Activated T-helper 1 cell treated with Interleukin-2 at 50 U/mL for 16 hours (primary cell): Measurements from ENCODE around the gene SPATA13.

Experiments
- DNase-seq: peaks from one replicate; pipeline ENCODE4 v3.0.0-alpha.2; 2020; ENCODE audit warnings: low read depth

The SPATA13 gene

DNA sequence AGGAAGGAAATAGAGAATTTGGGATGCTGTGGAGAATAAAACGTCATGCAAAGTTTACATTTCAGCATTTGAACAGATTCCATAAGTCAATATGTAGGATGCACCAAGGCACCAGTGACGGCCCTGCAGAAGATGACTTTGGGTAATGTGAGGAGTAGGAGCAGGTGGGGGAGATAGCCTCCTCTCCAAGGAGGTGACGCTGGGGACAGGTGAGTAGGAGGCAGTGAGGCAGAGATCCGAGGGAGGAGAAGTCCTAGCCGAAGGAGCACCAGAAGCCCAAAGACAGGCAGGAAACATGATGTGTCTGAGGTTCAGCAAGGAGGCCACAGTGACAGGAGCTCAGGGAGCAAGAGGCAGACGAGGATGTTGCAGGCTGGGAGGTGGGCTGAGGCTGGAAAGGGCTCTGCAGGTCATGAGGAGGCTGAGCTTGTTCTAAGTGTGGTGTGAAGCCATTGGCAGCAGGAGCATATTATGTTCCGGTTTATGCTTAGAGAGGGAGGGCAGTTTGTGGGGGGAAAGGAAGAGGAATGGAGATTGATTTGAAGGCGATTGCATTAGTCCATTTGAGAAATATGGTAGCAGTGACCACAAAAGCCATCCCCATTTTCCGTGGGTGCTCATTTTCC is 93.1 kb downstream of the SPATA13 start:
- no peak for DNase-seq

DNA sequence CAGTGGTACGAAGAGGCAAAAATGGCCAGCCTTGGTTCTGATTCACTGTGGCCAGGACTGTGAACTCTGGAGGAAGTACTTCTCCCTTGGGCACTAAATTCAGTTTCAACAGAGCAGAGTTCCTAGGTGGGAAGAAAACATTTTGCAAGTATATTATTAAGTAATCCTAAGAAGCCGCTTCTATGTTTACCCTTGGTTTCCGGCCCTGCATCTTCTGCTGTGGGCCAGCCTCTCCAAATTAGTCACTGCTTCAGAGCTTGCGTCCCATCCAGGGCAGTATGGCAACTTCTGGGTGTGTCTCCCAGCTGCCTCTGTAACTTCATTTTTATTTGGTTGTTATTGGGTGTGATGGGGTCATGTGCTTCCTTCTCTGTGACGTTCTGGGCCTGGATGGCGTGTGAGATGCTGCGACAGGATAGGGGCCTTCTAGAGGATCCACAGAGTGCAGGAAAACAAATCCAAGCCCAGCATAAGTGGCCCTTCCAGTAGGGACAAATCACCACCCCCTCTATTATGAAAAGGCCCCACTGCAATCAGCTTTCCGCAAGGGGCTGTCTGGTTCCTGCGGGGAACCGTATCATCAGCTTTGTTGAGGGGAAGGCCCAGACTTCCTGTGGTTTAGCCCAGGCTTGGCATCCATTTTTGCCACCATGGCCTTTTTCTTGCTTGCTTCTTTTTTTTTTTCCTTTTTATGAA is 93.8 kb downstream of the SPATA13 start:
- peak; percentile 58 for DNase-seq

DNA sequence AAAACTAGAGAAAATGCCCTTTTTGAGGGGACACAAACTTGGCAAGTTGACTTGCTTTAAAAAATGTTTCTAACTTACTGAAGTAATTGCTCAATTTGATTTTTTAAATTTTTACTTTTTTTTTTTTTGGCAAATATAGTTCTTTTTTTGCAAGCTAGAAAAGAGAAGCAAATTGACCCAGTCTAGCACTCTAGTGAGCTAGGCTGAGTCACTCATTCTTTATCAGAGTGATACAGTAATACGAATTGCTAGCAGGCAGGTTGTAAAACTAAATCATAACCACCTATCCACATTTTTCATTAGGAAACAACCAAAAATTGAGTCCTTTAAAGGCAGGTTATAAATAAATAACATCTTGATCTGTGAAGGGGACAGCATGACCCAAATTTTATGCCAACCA is 97.0 kb downstream of the SPATA13 start:
- DNase-seq: no peak

DNA sequence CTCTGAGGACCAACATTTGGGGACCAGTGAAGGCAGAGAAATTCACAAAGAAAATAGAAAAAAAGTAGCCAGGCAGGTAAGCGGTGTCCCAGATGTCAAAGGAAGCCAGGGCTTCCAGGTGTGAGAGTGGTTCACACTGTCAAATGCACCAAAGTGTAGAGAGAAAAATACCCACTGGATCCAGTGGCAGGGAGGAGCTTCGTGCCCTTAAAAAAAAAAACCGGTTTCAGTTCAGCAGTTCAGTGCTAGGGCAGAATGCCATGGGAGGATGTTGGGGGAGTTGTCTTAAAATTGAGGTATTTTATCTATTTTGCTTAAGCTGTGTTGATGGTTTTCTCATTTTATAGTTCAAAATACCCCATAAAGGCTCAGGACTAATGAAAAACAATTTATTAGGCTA is 101.0 kb downstream of the SPATA13 start:
- no peak for DNase-seq

DNA sequence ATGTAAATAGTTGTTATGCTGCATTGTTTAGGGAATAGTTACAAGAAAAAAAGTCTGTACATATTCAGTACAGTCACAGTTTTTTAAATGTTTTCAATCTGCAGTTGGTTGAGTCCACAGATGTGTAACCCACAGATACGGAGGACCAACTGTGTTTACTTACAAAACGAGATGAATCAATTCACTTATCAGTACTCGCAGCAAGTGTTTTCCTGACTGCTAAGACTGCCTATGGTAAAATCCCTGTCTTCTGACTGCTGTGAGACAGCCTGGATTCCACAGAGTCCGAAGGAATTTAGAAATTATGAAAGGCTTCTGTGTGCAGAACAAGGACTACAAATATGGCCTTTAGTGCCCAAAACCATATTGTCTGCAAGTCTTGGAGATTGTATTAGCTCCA is 103.1 kb downstream of the SPATA13 start:
- DNase-seq: no peak

DNA sequence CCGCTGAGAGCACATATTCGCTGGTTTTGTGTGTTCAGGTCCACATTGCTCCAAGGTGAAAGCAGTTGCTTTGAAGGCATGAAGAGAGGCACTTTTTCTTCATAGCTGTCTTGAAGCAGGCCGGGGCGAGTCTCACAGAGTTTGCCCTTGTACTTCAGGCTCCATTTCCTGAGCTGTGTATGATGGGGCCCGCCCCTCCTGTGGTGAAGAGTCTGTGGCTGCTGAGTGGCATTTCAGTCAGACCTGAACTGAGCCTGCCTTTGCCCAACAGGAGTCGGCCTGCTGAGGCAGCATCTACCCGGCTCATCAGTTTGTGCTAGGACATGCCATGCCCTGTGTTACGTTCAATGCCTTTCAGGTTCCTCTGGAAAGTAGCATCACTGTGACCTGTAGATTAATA is 104.5 kb downstream of the SPATA13 start:
- peak; percentile 71 for DNase-seq

DNA sequence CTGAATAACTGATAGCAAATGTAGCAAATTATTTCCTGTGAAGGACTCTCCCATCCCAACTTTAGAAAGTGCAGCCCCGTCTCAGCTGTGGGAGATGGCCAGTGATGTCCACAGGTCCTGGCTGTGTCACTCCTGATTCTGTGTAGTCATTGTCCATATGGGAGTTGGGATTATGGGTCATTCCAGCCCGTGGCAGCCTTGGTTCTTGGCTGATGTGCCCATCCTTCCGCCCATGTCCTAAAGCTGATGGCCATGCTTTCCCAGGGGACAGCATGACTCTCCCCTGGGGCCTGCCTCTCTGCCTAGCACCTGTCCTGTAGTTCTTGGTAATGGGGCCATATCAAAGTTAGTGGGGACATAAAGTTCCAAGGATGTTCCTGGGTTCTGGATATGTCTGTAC is 104.9 kb downstream of the SPATA13 start:
- no peak for DNase-seq

DNA sequence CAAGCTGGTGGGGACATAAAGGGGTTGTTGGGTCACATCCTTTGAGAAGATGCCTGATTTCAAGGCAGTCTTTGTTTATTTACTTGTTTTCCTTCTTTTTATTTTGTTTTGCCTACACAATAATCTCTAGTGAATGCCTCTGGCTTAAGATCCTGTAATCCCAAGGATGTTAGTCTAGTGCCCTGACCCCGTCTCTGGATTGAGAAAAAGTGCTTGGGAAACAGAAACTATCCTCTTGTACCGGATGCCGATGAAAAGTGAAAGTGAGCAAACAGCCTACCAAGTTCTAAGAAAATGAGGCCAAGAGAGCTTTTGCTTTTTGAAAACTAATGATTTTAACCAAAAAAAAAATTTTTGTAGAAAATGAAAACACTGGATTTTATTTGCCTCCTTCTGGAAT is 106.8 kb downstream of the SPATA13 start:
- no peak for DNase-seq

DNA sequence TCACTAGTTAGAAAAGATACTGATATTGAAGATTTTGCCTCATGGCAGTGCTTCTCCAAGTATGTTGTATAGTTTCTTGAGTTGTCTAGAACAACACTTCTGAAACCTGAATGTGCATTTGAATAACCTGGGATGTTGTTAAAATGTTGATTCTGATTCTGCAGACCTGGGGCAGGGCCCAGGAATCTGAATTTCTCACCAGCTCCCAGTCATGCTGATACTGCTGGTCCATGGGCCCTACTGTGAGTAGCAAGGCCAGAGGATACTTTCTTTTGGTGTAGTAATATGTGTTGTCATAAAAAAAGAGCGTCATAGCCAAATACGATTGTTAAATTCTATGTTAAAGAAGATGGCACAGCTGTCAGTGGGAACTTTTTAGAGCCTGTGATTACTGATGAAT is 107.3 kb downstream of the SPATA13 start:
- DNase-seq: no peak

DNA sequence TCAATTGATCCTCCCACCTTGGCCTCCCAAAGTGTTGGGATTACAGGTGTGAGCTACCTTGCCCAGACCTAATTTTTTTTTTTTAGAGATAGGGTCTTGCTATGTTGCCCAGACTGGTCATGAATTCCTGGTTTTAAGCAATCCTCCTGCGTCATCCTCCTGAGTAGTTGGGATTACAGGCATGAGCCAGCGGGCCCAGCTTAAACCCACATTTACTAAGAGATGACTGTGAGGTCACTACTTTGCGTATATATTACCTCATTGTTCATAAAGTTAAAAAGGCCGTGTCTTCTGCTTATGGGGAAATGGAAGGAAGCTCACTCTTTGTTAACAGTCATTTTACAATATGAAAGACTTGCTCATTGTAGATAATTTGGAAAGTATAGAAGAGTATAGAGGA is 109.3 kb downstream of the SPATA13 start:
- DNase-seq: no peak

DNA sequence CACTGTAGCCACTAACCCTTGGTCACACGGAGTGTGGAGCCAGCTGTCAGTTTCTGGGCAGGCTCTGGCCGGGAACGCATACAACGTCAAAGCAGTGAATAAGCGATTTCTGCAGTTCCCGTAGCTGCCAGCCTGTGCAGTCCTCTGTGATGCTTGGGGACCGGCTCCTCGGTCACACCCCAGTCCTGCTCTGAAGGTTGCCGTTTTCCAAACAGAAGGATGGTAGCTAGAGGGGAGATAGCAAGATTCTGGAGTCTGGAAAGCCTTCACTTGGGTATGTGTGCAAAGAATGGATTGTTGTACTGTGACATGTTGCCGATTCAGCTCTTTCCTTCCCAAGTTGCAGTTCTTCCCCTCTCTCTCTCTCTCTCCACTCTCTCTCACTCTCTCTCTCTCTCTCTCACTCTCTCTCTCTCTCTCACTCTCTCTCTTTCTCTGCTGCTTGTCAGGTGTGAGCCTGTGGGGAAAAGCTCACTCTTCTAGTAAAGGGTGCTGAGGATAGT is 110.2 kb downstream of the SPATA13 start:
- DNase-seq: no peak

DNA sequence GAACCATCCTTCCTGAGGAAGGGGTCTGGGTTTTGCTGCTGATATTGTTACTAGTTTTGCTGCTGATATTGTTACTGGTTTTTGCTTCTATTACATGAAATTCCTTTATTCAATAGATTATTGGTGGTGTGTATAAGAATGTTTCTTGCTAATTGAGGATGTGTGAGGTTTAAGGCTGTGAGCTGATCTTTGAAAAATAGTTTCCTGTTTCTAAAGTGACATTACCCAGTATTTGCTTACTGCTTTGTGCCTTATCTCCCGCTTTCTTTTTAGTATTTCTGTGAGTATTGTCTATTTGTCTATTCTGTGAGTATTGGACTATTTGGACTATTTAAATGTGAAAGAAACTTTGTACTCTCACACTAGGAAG is 110.7 kb downstream of the SPATA13 start:
- DNase-seq: no peak

DNA sequence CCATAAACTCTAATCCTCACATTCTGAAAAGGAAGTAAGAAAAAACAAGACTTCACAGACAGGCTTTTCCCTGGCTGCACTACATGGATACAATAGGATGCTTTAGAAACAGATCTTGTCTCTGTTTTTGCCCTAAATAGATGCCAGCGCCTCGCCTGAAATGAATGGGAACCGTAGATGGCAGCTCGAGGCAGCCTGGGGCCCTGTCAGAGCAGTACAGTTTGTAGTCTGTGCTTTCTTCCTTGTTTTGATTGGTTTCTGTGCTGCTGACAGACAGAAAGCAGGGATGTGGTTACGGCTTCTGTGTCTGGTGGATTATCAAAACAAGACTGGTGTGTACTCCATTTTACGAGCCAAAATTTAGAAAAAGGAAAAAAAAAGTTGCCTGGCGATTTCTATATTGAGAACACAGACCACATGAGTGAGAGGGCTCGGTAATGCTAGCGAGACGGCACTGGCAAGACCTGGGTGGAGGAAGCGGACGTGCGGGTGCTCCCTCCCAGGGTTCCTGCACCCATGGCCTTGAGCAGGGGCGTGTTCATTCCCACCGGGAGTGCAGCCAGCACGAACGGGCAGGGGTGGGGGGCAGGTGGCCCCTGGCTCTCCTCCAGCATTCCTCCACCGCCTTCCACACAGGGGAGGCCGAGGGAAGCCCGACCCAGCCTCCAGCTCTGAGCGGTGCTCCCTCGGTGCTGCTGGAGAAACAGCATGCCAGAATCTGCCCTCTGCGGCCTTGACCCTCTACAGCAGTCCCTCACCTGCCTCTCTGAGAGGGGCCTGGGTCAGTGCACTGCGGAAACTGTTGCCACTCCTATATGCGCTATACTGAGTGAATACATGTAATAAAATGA is 111.3 kb downstream of the SPATA13 start:
- peak; percentile 50 for DNase-seq

DNA sequence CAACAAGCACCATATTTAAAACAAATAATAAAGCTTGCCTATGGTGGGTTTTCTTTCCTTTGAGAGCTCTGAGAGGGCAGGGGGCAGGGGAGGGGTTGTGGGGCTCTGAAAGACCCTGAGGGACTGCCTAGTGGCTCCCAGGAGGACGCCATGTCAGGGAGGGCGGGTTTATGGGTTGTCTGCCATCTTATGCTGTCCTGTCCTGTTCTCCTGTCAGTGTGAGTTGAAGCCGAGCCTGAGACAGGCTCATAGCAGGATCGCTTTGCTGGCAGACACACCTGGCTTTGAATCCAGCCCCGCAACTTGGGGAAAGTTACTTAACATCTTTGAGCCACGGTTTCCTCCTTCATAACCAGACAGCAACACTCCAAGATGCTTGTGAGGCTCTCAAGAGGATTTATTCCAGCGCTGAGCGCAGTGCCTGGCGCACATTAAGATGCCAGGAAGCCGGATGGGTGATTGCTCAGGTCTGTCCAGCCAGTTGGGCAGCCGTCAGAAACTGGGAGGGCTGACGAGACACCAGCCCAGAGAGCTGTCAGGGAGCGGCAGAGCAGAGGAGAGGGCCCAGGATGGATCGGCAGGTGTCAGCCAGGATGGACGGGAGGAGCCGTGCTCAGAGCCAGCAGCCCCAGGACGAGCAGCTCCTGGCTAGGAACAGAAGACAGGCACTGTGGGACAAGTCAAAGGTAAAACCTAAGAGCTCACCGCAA is 112.1 kb downstream of the SPATA13 start:
- no peak for DNase-seq

DNA sequence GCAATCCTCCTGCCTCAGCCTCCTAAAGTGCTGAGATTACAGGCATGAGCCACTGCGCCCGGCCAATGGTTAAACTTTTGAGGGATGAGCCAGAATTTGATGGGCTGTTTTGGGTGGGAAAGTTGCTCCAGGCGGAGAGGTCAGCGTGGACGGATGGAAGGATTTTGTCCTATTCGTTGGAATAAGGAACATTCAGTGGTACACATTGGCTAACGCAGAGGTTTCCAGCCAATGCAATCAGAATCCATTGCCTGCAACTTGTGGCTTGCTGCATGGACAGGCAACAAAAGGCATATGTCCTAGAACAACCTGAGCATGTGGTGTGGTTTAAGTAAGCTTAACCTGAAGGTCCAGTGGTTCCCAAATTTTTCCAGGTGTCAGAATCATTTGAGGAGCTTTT is 113.4 kb downstream of the SPATA13 start:
- DNase-seq: no peak

DNA sequence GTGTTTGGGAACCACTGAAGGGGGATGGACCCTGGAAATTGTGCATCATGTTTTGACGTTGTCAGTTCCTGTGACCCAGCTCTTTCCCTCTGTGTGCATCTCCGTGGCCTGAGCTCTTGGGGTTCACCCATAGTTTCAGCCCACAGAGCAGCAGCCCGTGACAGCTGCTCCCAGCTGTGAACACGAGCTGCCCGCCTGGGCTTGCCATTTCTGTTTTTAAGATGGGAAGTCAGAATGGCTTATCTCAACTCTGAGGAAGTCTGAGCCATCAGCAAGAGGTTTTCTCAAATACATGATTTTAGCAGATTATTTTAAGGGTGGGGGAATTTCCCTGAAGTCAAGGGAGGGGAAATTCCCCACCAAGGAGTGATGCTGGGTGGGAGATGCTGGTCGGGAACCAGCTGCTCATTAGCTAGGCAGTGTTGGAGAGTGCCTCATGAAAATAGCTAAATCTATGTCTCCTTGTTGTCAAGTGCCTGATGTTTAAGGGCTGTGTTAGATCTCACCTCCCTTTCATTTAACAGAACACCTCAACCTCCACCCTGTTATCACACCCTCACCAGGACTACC is 114.0 kb downstream of the SPATA13 start:
- no peak for DNase-seq

DNA sequence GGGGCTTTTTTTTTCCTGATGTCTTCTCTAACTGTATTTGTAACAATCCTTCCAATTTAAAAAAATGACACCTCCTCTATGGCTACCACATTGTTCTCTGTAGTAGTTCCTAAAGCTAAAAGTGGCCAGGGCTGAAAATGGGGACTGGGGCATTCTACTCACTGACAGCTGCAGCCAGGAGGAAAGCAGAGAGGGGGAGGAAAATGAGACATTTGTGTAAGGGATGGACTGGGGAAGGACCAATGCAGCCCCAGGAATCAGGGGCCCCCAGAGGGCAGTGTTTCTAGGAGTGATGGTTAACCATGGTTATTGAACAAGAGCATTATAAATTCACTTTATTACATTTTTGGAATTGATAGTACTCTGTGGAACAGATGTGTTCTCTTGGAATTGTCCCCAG is 114.5 kb downstream of the SPATA13 start:
- DNase-seq: no peak

DNA sequence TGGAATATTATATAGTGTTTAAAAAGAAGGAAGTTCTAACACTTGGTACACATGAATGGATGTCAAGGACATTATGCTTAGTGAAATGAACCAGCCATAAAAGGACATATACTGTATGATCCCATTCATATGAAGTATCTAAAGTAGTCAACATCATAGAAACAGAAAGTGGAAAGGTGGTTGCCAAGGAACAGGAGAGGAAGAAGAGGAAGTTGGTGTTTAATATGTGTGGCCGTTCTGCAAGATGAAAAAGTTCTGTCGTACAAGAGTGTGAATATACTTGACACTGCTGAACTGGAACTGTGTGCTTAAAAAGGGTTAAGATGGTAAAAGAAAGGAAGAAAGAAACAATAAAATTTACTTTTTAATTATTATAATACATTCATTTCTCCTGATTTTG is 115.8 kb downstream of the SPATA13 start:
- no peak for DNase-seq

DNA sequence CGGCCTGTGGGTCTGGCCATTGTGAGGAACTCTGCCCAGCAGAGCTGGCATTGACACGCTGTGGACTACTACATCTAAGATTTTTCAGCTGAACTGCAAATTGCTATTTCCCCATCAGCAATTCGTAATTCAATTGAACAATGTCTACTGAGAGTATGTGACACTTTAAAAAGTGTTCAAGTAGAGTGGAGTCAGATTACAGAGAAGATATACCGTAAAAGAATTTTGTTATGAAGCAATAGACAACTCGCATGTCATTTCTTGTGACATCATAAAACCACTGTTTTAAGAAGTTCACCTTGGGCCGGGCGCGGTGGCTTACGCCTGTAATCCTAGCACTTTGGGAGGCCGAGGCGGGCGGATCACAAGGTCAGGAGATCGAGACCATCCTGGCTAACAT is 116.3 kb downstream of the SPATA13 start:
- DNase-seq: no peak

DNA sequence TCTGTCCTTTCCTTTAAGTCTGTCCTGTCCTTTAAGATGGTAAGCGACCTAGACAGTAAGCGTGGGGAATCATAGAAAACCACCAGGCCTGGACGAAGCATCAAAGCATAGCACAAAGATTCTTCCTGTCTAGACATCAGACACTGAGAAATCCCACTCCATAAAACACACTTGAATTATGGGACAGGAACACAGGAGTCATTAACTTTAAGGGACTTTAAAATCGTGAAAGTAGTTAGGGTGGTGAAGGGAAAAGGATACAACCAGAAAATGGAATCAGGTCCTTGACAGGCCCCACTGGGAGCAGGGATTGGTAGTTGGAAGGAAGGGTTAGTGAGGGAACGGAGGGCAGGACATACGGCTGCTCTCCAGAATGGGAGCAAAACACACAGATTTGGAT is 117.2 kb downstream of the SPATA13 start:
- no peak for DNase-seq

DNA sequence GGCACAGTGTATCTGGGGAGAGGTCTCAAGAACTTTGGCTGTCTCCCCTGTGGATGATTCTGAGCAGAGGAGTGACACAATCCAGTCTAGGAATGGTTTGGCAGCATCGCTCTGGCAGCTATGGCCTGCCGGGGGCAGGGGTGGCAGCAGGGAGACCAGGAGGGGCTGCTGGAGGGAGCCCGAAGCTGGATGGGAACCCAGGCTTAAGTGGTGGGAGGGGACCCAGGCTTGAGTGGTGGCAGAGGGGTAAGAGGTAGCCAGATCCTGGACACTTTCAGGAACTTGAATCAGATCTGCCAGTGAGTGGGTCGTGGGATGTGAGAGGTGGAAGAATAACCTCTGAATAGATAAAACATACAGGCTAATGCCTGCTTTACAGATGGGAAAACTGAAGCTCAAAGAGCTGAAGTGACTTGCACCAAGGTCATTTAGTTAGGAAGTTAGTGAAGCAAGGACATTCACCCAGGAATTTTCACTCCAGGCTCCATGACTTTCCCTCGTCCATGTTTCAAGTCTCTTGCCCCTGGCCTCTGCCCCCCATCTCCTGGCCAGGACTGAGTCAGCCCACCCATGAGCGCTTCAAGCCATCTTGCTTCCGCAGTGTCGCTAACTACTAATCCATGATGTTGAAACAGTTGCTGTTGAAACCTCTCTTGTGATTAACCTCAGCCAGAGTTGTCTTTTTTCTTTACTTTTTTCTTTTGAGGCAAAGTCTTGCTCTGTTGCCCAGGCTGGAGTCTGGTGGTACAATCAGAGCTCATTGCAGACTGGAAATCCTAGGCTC is 119.0 kb downstream of the SPATA13 start:
- DNase-seq: no peak
